HUDEP-2 (cell line): Measurements from ENCODE around the gene FYB2.
"Not testable (repeated sequence)": the region's sequence is repeated elsewhere in the genome, so short reads cannot be mapped to it uniquely, and the experiment has no call there.

ENCODE experiments used
- DNase-seq, 76 experiments: peaks; one replicate each; lab custom pipeline; 2025; ENCODE audit not compliant: unreplicated experiment in 76 of 76; lab: John Stamatoyannopoulos, UW

Gene FYB2

GRCh38 chr1:56799605-56800400 is 19.4 kb downstream of the FYB2 start:
- DNase-seq: no peak

- DNase-seq: no peak
Measured at GRCh38 chr1:56798053-56798471, 21.1 kb downstream of the FYB2 start.

GRCh38 chr1:56797065-56797685 is 22.0 kb downstream of the FYB2 start:
- no peak for DNase-seq

- DNase-seq: no peak
Measured at GRCh38 chr1:56795870-56796269, 23.3 kb downstream of the FYB2 start.

GRCh38 chr1:56790036-56790435 is 29.2 kb downstream of the FYB2 start:
- DNase-seq: no peak

GRCh38 chr1:56788588-56788987 is 30.6 kb downstream of the FYB2 start:
- no peak for DNase-seq

- no peak for DNase-seq
Measured at GRCh38 chr1:56788102-56788501, 31.1 kb downstream of the FYB2 start.

- no peak for DNase-seq
Measured at GRCh38 chr1:56787330-56787729, 31.9 kb downstream of the FYB2 start.

- no peak for DNase-seq
Measured at GRCh38 chr1:56782773-56783172, 36.4 kb downstream of the FYB2 start.

GRCh38 chr1:56780826-56781225 is 38.4 kb downstream of the FYB2 start:
- no peak for DNase-seq

- DNase-seq: no peak
Measured at GRCh38 chr1:56780128-56780750, 39.0 kb downstream of the FYB2 start.

- no peak for DNase-seq
Measured at GRCh38 chr1:56777972-56778371, 41.2 kb downstream of the FYB2 start.

- DNase-seq: not testable (repeated sequence)
Measured at GRCh38 chr1:56774732-56775131, 44.5 kb downstream of the FYB2 start.

- no peak for DNase-seq
Measured at GRCh38 chr1:56774067-56774609, 45.1 kb downstream of the FYB2 start.

GRCh38 chr1:56773341-56774066 is 45.7 kb downstream of the FYB2 start:
- no peak for DNase-seq

GRCh38 chr1:56771717-56772116 is 47.5 kb downstream of the FYB2 start:
- DNase-seq: no peak

GRCh38 chr1:56758794-56759193 is 60.4 kb downstream of the FYB2 start:
- DNase-seq: no peak

GRCh38 chr1:56758135-56758534 is 61.1 kb downstream of the FYB2 start:
- DNase-seq: no peak

GRCh38 chr1:56755911-56756310 is 63.3 kb downstream of the FYB2 start:
- DNase-seq: no peak

- no peak for DNase-seq
Measured at GRCh38 chr1:56754708-56755479, 64.3 kb downstream of the FYB2 start.
